ENCODE data around the gene CBX1. TPM values are rescaled to one million over a fixed set of nuclear protein-coding genes. Genes with fewer than 3 reads are reported as not detected.

The CBX1 gene
- total RNA-seq, 2 experiments from 2014 or later, result 59.7 to 70.4 TPM

DNA sequence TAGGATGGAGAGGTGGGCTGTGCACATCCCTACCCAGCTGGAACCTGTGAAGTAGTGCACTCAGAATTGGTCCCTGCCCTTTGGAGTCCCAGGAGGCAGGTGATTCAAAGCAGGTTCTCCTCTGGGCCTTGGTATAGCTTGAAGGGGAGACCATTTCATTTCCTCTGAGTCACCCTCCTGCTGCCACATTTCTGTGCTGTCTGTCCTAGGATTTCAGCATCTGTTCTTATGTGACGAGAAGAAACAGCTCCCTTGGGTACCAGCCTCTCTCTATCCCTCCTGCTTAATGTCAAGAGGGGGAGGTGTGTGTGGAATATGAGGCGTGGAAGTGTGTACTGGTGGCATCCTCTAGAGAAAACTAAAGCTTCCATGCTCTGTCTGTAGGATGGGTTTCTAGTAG lies 58.1 kb downstream of the CBX1 start:
- Histone ChIP-seq H3K27ac (ENCODE audit: low read depth, low read length, poor library complexity, severe bottlenecking) (no peak overlapping the region), H3K9me3 (ENCODE audit: low read length) (no peaks in the 10 kb centered on the region), H3K4me2 (ENCODE audit: low read length) (no peak overlapping the region), H3K79me2 (ENCODE audit: insufficient read depth, low read depth, low read length) (peaks cover 17% of the 10 kb centered on the region; the same call in 1 of the 2 replicates), H4K20me1 (ENCODE audit: insufficient read depth, low read length) (no peaks in the 10 kb centered on the region), H3K4me1 (ENCODE audit: insufficient read depth, low read length, poor library complexity, severe bottlenecking) (peaks cover 22% of the 10 kb centered on the region), H3K4me3 (ENCODE audit: low read depth, low read length, poor library complexity, severe bottlenecking) (no peak overlapping the region), H3K36me3 (ENCODE audit: insufficient read depth, low read length) (no peaks in the 10 kb centered on the region), H2AFZ (ENCODE audit: low read length) (no peak overlapping the region), H3K9me2 (ENCODE audit: insufficient read depth, low read length) (no peaks in the 10 kb centered on the region)
- intact Hi-C loops (cut with micrococcal nuclease; ENCODE audit: unreplicated experiment), result no loop called here
- no peak for DNase-seq (ENCODE audit: low spot score)
- POLR2A ChIA-PET, result interaction anchor here (0.6 to 1.2 kb wide), 3 partner anchors 10 to 1270 kb away, joined by 3 to 4 read pairs (median 4); no protein-coding TSS in a partner anchor
- TF ChIP-seq EZH2phosphoT487 (IDR thresholded peaks at IDR 0.05; ENCODE audit: borderline replicate concordance, low read depth, low read length), result no peak
- TF ChIP-seq, protein P1, sequence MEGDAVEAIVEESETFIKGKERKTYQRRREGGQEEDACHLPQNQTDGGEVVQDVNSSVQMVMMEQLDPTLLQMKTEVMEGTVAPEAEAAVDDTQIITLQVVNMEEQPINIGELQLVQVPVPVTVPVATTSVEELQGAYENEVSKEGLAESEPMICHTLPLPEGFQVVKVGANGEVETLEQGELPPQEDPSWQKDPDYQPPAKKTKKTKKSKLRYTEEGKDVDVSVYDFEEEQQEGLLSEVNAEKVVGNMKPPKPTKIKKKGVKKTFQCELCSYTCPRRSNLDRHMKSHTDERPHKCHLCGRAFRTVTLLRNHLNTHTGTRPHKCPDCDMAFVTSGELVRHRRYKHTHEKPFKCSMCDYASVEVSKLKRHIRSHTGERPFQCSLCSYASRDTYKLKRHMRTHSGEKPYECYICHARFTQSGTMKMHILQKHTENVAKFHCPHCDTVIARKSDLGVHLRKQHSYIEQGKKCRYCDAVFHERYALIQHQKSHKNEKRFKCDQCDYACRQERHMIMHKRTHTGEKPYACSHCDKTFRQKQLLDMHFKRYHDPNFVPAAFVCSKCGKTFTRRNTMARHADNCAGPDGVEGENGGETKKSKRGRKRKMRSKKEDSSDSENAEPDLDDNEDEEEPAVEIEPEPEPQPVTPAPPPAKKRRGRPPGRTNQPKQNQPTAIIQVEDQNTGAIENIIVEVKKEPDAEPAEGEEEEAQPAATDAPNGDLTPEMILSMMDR (conservative IDR thresholded peaks at IDR 0.05; ENCODE audit: low read length), result no peak
- CTCF ChIA-PET (ENCODE audit: unreplicated experiment), result no interaction called here
- no TSS peak for BruUV-seq (replicated peaks)

DNA sequence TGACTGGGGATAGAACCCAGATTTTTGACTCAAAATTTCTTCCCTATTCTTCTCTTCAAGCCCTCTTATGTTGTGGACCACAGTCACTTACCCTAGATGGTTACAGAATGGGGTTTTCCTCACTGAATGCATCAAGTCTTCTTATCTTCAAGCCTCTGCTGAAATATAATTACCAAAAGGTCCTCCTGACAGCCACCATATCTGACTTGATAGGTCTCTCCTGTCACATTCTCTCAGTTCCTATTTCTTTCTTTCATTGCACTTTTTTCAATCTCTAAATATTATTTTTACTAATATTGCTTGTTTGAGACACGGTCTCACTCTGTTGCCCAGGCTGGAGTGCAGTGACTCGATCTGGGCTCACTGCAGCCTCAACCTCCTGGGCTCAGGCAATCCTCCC lies 62.6 kb downstream of the CBX1 start:
- no peak overlapping the region for H2AFZ ChIP-seq (ENCODE audit: low read length)
- no peak overlapping the region for H3K27ac ChIP-seq (ENCODE audit: low read depth, low read length, poor library complexity, severe bottlenecking)
- no peaks in the 10 kb centered on the region for H4K20me1 ChIP-seq (ENCODE audit: insufficient read depth, low read length)
- no peak overlapping the region for H3K4me2 ChIP-seq (ENCODE audit: low read length)
- no peak for DNase-seq (ENCODE audit: low spot score)
- no peaks in the 10 kb centered on the region for H3K36me3 ChIP-seq (ENCODE audit: insufficient read depth, low read length)
- no peak for TF ChIP-seq EZH2phosphoT487 (IDR thresholded peaks at IDR 0.05; ENCODE audit: borderline replicate concordance, low read depth, low read length)
- TF ChIP-seq, protein P1 (conservative IDR thresholded peaks at IDR 0.05; ENCODE audit: low read length), result no peak
- H3K79me2 ChIP-seq (ENCODE audit: insufficient read depth, low read depth, low read length), result no peaks in the 10 kb centered on the region
- CTCF ChIA-PET (ENCODE audit: unreplicated experiment), result interaction anchor here (0.7 kb wide), 1 partner anchor 17 kb away, joined by 3 read pairs; no protein-coding TSS in a partner anchor
- H3K9me2 ChIP-seq (ENCODE audit: insufficient read depth, low read length), result no peaks in the 10 kb centered on the region
- POLR2A ChIA-PET, result no interaction called here
- H3K9me3 ChIP-seq (ENCODE audit: low read length), result no peaks in the 10 kb centered on the region
- no TSS peak for BruUV-seq (replicated peaks)
- no peaks in the 10 kb centered on the region for H3K4me1 ChIP-seq (ENCODE audit: insufficient read depth, low read length, poor library complexity, severe bottlenecking)
- no peak overlapping the region for H3K4me3 ChIP-seq (ENCODE audit: low read depth, low read length, poor library complexity, severe bottlenecking)
- intact Hi-C loops (cut with micrococcal nuclease; ENCODE audit: unreplicated experiment), result no loop called here

DNA sequence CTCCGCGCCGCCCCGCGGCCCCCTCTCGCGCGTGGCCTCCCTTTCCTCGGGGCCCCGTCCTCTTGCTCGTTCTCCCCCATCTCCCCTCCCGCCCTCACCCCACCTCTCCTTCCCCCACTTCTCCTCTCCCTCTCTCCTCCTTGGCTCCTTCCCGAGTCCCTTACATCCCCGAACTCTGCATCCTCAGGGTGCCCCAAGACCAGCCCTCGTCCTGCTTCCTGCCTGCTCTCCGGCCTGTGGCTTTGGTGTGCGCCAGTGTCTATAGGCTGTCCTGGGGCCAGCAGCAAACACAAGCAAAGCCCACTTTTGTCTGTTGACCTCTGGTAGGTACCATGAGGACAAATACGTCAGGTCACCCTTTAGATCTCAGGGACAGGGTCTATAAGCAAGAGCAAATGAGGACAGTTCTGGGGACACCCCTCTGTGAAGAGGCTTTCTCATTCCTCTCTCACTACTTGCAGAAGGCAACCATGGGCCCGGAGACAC lies 63.4 kb downstream of the CBX1 start:
- H3K36me3 ChIP-seq (ENCODE audit: insufficient read depth, low read length), result no peaks in the 10 kb centered on the region
- no peak for DNase-seq (ENCODE audit: low spot score)
- H3K4me2 ChIP-seq (ENCODE audit: low read length), result no peak overlapping the region
- no peaks in the 10 kb centered on the region for H3K4me1 ChIP-seq (ENCODE audit: insufficient read depth, low read length, poor library complexity, severe bottlenecking)
- no TSS peak for BruUV-seq (replicated peaks)
- CTCF ChIA-PET (ENCODE audit: unreplicated experiment), result no interaction called here
- no peaks in the 10 kb centered on the region for H3K79me2 ChIP-seq (ENCODE audit: insufficient read depth, low read depth, low read length)
- no peak overlapping the region for H2AFZ ChIP-seq (ENCODE audit: low read length)
- POLR2A ChIA-PET, result no interaction called here
- H3K9me3 ChIP-seq (ENCODE audit: low read length), result no peaks in the 10 kb centered on the region
- no peaks in the 10 kb centered on the region for H3K9me2 ChIP-seq (ENCODE audit: insufficient read depth, low read length)
- no peaks in the 10 kb centered on the region for H4K20me1 ChIP-seq (ENCODE audit: insufficient read depth, low read length)
- no peak overlapping the region for H3K27ac ChIP-seq (ENCODE audit: low read depth, low read length, poor library complexity, severe bottlenecking)
- TF ChIP-seq, protein P1 (conservative IDR thresholded peaks at IDR 0.05; ENCODE audit: low read length), result no peak
- TF ChIP-seq EZH2phosphoT487 (IDR thresholded peaks at IDR 0.05; ENCODE audit: borderline replicate concordance, low read depth, low read length), result no peak; the same call in 1 of the 2 replicates
- H3K4me3 ChIP-seq (ENCODE audit: low read depth, low read length, poor library complexity, severe bottlenecking), result no peak overlapping the region
- intact Hi-C loops (cut with micrococcal nuclease; ENCODE audit: unreplicated experiment), result no loop called here

Measured in OCI-LY7 (cell line).